ENCODE results near the gene ARGLU1. TPM values are rescaled to one million over a fixed set of nuclear protein-coding genes. Genes with fewer than 3 reads are reported as not detected.

The ARGLU1 gene
- polyA plus RNA-seq, 2 donors, result 51.0 to 84.5 TPM

DNA sequence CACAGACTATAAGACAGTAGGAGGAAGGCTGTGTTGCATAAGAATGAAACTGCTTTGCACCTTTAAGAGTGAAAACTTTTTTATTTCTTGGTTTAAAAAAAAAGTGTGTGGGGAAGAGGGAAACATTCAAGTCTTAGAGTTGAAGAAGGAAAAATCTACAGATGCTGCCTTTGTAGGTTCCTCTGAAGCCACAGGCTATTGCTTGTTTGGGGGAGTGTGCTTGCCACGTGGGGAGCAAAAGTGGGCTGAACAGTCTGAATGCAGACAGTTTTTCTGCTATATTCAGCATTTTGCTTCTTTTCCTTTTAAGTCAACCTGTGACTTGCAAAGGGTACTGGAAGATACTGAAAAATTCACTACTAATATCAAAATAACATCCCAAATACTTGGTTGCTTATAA is 69.4 kb downstream of the ARGLU1 start:
- Histone ChIP-seq H3K27ac (ENCODE audit: low read depth in 2 of 2, low read length in 1 of 2) (no peak overlapping the region), H3K4me3 (ENCODE audit: low read depth in 1 of 2, low read length in 2 of 2) (no peak overlapping the region), H3K9me3 (ENCODE audit: control insufficient read depth in 2 of 2, insufficient read depth in 1 of 2, low read depth in 1 of 2, low read length in 1 of 2) (no peaks in the 10 kb centered on the region), H3K36me3 (ENCODE audit: control insufficient read depth in 2 of 2, insufficient read depth in 2 of 2, low read length in 1 of 2) (no peaks in the 10 kb centered on the region), H3K27me3 (ENCODE audit: control insufficient read depth in 1 of 2, insufficient read depth in 2 of 2, low read length in 2 of 2) (no peaks in the 10 kb centered on the region), H3K4me1 (ENCODE audit: control insufficient read depth in 2 of 2, insufficient read depth in 2 of 2, low read length in 1 of 2) (no peaks in the 10 kb centered on the region)
- 34 to 70% methylated on average over 1 of the region's 1 CpG for WGBS, 2 donors

DNA sequence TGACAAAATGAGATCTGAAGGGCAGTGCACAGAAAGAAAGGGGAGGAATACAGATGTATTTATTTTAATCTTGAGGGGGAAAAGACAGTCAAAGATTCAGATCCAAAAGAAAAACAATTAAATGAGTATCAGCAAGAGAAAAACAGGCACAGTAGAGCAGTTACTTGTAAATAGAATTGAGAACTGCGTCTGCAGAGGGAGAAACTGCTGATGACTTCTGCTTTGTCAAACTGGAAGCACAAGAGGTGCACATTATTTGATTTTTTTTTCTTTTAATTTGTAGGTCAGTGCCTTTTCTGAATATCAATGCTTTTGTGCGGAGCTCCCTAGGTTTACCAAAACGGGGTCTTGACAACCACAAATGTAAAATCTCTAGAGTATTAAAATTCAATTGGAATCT is 69.8 kb downstream of the ARGLU1 start:
- peaks cover 0 to 4% of the 10 kb centered on the region in 2 donors for H3K36me3 ChIP-seq (ENCODE audit: control insufficient read depth in 2 of 2, insufficient read depth in 2 of 2, low read length in 1 of 2)
- H3K27me3 ChIP-seq (ENCODE audit: control insufficient read depth in 1 of 2, insufficient read depth in 2 of 2, low read length in 2 of 2), result no peaks in the 10 kb centered on the region
- H3K4me3 ChIP-seq (ENCODE audit: low read depth in 1 of 2, low read length in 2 of 2), result no peak overlapping the region
- H3K9me3 ChIP-seq (ENCODE audit: control insufficient read depth in 2 of 2, insufficient read depth in 1 of 2, low read depth in 1 of 2, low read length in 1 of 2), result no peaks in the 10 kb centered on the region
- no peak overlapping the region for H3K27ac ChIP-seq (ENCODE audit: low read depth in 2 of 2, low read length in 1 of 2)
- H3K4me1 ChIP-seq (ENCODE audit: control insufficient read depth in 2 of 2, insufficient read depth in 2 of 2, low read length in 1 of 2), result no peaks in the 10 kb centered on the region
- 59 to 64% methylated on average over 3 of the region's 3 CpGs for WGBS, 2 donors

DNA sequence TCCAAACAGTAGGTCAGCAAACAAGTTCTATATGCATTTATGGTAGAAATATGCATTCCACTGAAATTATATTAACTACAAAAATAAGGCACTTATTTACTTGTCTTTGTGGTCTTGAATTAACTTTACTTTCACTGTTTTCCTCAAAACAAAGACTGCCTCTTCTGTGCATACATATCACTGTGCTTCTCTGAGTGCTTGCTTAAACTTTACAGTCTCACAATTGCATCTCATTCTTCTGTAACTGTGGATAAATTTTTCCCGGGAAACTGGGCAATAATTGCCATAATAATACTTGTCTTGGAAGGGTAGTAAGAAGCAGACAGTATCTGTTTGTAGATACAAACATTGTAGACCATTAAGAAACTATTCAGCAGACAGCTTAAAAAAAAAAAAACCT is 70.9 kb downstream of the ARGLU1 start:
- H3K36me3 ChIP-seq (ENCODE audit: control insufficient read depth in 2 of 2, insufficient read depth in 2 of 2, low read length in 1 of 2), result peaks cover 0 to 15% of the 10 kb centered on the region in 2 donors
- H3K9me3 ChIP-seq (ENCODE audit: control insufficient read depth in 2 of 2, insufficient read depth in 1 of 2, low read depth in 1 of 2, low read length in 1 of 2), result no peaks in the 10 kb centered on the region
- H3K4me3 ChIP-seq (ENCODE audit: low read depth in 1 of 2, low read length in 2 of 2), result no peak overlapping the region
- whole genome bisulfite sequencing, 2 donors, result 51 to 53% methylated on average over 1 of the region's 1 CpG
- no peaks in the 10 kb centered on the region for H3K4me1 ChIP-seq (ENCODE audit: control insufficient read depth in 2 of 2, insufficient read depth in 2 of 2, low read length in 1 of 2)
- H3K27ac ChIP-seq (ENCODE audit: low read depth in 2 of 2, low read length in 1 of 2), result no peak overlapping the region
- no peaks in the 10 kb centered on the region for H3K27me3 ChIP-seq (ENCODE audit: control insufficient read depth in 1 of 2, insufficient read depth in 2 of 2, low read length in 2 of 2)

DNA sequence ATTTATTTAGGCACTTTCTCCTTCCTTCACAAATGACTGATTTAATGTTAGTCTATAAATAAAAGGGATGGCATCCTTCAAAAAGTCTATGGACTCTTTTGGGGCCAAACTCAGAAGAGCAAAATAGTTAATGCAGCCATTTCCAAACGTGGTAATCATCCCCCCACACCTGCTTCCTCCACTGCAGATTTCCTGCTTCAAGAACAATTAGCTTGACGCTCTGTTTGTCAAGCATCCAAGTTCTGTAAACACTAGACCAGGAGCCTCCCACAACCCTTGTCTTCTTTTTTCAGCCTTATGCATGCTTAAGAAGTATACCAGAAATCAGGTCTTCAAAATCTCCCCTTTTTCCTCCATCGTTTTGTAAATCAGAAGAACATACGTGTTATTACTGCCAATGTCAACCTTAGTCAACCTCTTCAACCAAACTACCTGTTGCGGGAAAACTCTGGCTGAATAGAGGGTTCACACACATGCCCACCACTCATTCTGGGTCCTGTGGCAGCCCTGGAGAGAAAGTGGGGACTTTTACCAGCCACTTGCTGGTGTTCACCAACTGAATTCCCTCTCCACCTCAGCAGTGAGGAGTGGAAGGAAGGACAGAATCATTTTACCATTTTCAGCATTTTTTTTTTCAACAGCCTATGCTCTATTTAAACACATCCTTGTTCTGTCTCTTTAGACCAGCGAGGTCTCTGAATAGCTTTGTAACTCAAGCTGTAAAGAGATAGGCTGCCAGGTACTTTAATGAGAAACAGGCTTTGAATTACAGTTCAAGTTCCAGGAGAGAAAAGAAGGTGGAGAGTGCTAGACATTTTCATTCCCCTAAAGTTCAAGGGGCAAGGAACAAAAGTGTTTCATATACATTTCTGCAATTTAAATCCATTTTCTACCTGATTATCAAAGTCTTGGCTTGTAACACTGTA is 71.6 kb downstream of the ARGLU1 start:
- Histone ChIP-seq H3K36me3 (ENCODE audit: control insufficient read depth in 2 of 2, insufficient read depth in 2 of 2, low read length in 1 of 2) (peaks cover 0 to 19% of the 10 kb centered on the region in 2 donors), H3K27me3 (ENCODE audit: control insufficient read depth in 1 of 2, insufficient read depth in 2 of 2, low read length in 2 of 2) (no peaks in the 10 kb centered on the region), H3K4me1 (ENCODE audit: control insufficient read depth in 2 of 2, insufficient read depth in 2 of 2, low read length in 1 of 2) (no peaks in the 10 kb centered on the region), H3K9me3 (ENCODE audit: control insufficient read depth in 2 of 2, insufficient read depth in 1 of 2, low read depth in 1 of 2, low read length in 1 of 2) (no peaks in the 10 kb centered on the region), H3K4me3 (ENCODE audit: low read depth in 1 of 2, low read length in 2 of 2) (no peak overlapping the region), H3K27ac (ENCODE audit: low read depth in 2 of 2, low read length in 1 of 2) (peak overlapping the region in 1 of 2 donors; percentile 68)
- 53 to 55% methylated on average over 6 of the region's 6 CpGs for WGBS, 2 donors

DNA sequence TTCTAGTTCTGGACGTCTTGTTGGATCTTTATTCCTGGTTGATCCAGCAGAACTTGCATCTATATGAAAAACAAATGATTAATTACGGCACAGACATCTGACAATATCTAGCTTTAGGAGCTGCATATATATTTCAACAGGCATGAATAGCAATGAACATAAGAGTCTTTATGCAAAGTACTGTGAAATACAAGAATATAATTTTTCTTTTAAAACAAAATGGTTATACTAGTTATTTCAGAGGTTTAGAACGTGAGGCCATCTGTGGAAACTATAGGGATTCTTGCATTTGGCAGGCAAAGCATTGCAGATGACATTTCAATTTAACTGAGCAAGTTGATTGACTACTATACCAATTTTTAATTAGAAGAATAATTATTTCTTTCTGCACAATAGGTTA is 73.0 kb downstream of the ARGLU1 start:
- no peaks in the 10 kb centered on the region for H3K27me3 ChIP-seq (ENCODE audit: control insufficient read depth in 1 of 2, insufficient read depth in 2 of 2, low read length in 2 of 2)
- WGBS, 2 donors, result 85 to 90% methylated on average over 3 of the region's 3 CpGs
- peaks cover 0 to 19% of the 10 kb centered on the region in 2 donors for H3K36me3 ChIP-seq (ENCODE audit: control insufficient read depth in 2 of 2, insufficient read depth in 2 of 2, low read length in 1 of 2)
- H3K4me1 ChIP-seq (ENCODE audit: control insufficient read depth in 2 of 2, insufficient read depth in 2 of 2, low read length in 1 of 2), result no peaks in the 10 kb centered on the region
- H3K27ac ChIP-seq (ENCODE audit: low read depth in 2 of 2, low read length in 1 of 2), result no peak overlapping the region
- H3K4me3 ChIP-seq (ENCODE audit: low read depth in 1 of 2, low read length in 2 of 2), result no peak overlapping the region
- no peaks in the 10 kb centered on the region for H3K9me3 ChIP-seq (ENCODE audit: control insufficient read depth in 2 of 2, insufficient read depth in 1 of 2, low read depth in 1 of 2, low read length in 1 of 2)

DNA sequence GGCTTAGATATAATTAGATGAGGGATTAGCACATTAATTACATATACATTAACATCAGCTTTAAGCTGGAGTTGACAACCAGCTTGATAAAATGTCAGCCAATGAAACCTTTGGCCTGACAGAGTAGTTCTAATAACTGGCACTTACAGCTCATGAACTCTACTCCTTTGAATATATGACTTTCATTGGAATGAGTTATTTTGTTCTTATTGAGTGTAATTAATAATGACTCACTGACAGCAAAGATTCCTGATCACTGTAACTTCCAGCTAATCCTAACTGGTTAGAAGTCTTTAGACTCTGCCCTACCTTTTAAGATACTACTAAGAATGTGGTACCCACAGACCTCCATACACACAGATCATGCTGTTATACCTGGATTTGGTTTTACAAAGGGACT is 73.4 kb downstream of the ARGLU1 start:
- Histone ChIP-seq H3K9me3 (ENCODE audit: control insufficient read depth in 2 of 2, insufficient read depth in 1 of 2, low read depth in 1 of 2, low read length in 1 of 2) (no peaks in the 10 kb centered on the region), H3K36me3 (ENCODE audit: control insufficient read depth in 2 of 2, insufficient read depth in 2 of 2, low read length in 1 of 2) (peaks cover 0 to 19% of the 10 kb centered on the region in 2 donors), H3K4me3 (ENCODE audit: low read depth in 1 of 2, low read length in 2 of 2) (no peak overlapping the region), H3K4me1 (ENCODE audit: control insufficient read depth in 2 of 2, insufficient read depth in 2 of 2, low read length in 1 of 2) (no peaks in the 10 kb centered on the region), H3K27ac (ENCODE audit: low read depth in 2 of 2, low read length in 1 of 2) (no peak overlapping the region), H3K27me3 (ENCODE audit: control insufficient read depth in 1 of 2, insufficient read depth in 2 of 2, low read length in 2 of 2) (no peaks in the 10 kb centered on the region)

DNA sequence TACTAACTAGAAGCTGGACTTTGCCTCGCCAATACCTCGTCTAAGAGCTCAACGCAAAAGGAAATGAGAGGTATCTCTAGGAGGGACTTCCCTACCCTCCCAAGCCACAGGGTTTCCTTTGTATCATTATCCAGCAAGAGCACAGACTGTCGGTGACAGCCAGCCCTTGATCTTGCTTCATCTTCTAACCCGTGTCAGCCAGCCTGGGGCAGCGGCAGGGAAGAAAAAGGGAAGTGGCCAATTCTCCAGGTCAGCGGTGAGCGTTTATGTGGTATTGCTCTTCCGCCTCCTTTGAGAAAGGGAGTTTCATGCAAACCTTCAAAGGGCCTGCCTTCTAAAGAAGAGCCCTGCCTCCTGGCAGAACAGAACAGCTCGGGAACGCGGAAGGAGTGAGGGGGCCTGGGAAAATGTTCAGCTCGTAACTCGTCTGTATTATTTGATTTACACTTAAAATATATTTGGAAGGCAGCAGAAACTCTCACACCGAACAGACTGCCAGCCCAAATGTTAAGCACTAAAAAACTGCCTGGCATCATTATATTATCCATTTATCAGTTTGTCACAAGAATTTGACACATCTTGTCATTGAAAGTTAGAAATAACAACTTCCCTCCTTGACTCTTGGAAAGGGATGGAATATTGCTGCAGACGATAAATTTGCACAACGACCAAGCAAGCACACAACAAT is 74.3 kb downstream of the ARGLU1 start:
- H3K27ac ChIP-seq (ENCODE audit: low read depth in 2 of 2, low read length in 1 of 2), result no peak overlapping the region
- H3K4me1 ChIP-seq (ENCODE audit: control insufficient read depth in 2 of 2, insufficient read depth in 2 of 2, low read length in 1 of 2), result no peaks in the 10 kb centered on the region
- H3K36me3 ChIP-seq (ENCODE audit: control insufficient read depth in 2 of 2, insufficient read depth in 2 of 2, low read length in 1 of 2), result peaks cover 0 to 19% of the 10 kb centered on the region in 2 donors
- H3K9me3 ChIP-seq (ENCODE audit: control insufficient read depth in 2 of 2, insufficient read depth in 1 of 2, low read depth in 1 of 2, low read length in 1 of 2), result no peaks in the 10 kb centered on the region
- WGBS, 2 donors, result 77 to 81% methylated on average over 17 of the region's 17 CpGs
- no peaks in the 10 kb centered on the region for H3K27me3 ChIP-seq (ENCODE audit: control insufficient read depth in 1 of 2, insufficient read depth in 2 of 2, low read length in 2 of 2)
- no peak overlapping the region for H3K4me3 ChIP-seq (ENCODE audit: low read depth in 1 of 2, low read length in 2 of 2)

DNA sequence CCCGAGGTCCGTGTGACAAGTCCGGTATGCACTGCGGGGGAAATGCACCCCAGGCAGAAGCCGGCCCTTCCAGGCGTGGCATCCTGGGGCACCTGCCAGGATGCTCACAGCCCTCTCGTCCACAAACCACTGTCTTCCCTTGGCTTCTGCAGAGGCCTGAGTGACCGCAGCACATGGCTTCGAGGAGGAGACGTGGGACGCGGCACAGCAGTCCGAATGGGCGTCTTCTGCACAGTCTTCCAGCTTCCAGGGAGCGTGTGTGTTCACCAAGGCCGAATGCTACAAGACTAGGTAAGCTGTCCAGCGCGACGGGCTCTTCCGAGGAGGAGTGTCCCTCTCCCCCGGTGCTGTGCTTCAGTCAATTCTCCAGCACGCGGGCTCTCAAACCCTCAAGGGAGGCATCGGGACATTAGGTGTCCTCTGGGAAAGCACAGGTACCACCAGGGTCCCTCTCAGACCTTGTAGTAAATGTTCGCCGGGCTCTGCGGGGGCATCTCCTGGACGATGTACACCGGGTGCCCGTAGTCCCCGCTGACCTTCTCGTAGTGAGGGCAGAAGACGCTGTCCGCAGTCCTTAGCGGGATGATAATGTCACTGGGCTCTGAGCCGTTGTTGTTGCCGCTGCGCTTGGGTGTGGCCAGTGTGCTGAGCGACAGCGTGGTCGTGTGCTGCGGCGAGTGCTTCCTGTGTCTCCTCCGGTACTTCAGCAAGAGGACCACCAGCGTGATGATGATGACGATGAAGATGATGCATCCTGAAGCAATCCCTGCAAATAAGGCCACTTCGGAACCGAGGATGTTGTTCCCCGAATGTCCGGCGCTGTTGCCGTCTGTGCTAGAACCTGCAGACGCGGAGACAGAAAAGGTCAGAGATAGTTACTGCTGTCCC is 75.1 kb downstream of the ARGLU1 start:
- no peaks in the 10 kb centered on the region for H3K9me3 ChIP-seq (ENCODE audit: control insufficient read depth in 2 of 2, insufficient read depth in 1 of 2, low read depth in 1 of 2, low read length in 1 of 2)
- no peaks in the 10 kb centered on the region for H3K4me1 ChIP-seq (ENCODE audit: control insufficient read depth in 2 of 2, insufficient read depth in 2 of 2, low read length in 1 of 2)
- no peak overlapping the region for H3K4me3 ChIP-seq (ENCODE audit: low read depth in 1 of 2, low read length in 2 of 2)
- H3K36me3 ChIP-seq (ENCODE audit: control insufficient read depth in 2 of 2, insufficient read depth in 2 of 2, low read length in 1 of 2), result peaks cover 0 to 19% of the 10 kb centered on the region in 2 donors
- no peak overlapping the region for H3K27ac ChIP-seq (ENCODE audit: low read depth in 2 of 2, low read length in 1 of 2)
- WGBS, 2 donors, result 95 to 96% methylated on average over 54 of the region's 54 CpGs
- H3K27me3 ChIP-seq (ENCODE audit: control insufficient read depth in 1 of 2, insufficient read depth in 2 of 2, low read length in 2 of 2), result no peaks in the 10 kb centered on the region

DNA sequence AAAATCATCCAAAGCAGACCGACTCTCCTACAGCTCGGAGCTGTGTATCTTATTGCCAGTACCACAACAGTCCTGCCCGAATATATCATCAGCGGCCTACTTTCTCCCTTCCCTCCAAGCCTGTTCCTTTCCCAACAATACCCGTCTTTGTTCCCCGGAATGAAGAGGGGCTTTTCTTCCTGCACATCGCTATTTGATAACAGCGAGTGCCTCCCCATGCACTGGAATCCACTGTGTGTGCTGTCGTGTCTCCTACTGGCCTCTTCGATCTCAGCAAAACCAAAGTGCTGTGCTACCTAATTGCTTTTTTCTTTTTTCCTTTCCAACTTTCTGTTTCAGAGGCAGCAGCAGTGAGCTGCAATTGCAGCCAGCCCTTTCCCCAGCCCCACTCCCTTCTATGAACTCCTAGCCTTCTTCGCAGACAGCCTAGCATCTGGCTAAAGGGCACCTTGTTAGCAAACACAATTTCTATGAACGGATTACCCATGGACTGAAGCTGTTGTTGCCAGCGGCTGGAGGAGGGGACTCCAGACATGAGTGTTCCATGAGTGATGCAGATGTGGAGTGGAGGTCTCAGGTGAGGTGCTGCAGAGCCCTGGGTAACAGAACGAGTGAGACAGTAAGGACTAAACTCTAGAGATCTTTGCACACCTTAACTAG is 75.9 kb downstream of the ARGLU1 start:
- H3K36me3 ChIP-seq (ENCODE audit: control insufficient read depth in 2 of 2, insufficient read depth in 2 of 2, low read length in 1 of 2), result peaks cover 0 to 19% of the 10 kb centered on the region in 2 donors
- H3K9me3 ChIP-seq (ENCODE audit: control insufficient read depth in 2 of 2, insufficient read depth in 1 of 2, low read depth in 1 of 2, low read length in 1 of 2), result no peaks in the 10 kb centered on the region
- H3K27ac ChIP-seq (ENCODE audit: low read depth in 2 of 2, low read length in 1 of 2), result no peak overlapping the region
- 82 to 87% methylated on average over 14 of the region's 14 CpGs for WGBS, 2 donors
- no peaks in the 10 kb centered on the region for H3K27me3 ChIP-seq (ENCODE audit: control insufficient read depth in 1 of 2, insufficient read depth in 2 of 2, low read length in 2 of 2)
- H3K4me3 ChIP-seq (ENCODE audit: low read depth in 1 of 2, low read length in 2 of 2), result no peak overlapping the region
- no peaks in the 10 kb centered on the region for H3K4me1 ChIP-seq (ENCODE audit: control insufficient read depth in 2 of 2, insufficient read depth in 2 of 2, low read length in 1 of 2)

Measured in esophagus (tissue), 2 donors.